Activated CD8-positive, alpha-beta T cell treated with anti-CD3 and anti-CD28 coated beads for 36 hours (primary cell): ENCODE measurements around the gene IDI1. TPM values are rescaled to one million over a fixed set of nuclear protein-coding genes. Genes with fewer than 3 reads are reported as not detected.
A peak's percentile ranks its signal among the peaks of the same experiment; 100 is the strongest.

Experiments used
- ATAC-seq: fragments of 200-7000 bp; cut with Tn5 transposase; one replicate; pipeline ENCODE4 v1.10.0; 2021; ENCODE audit warnings: mild to moderate bottlenecking, moderate library complexity
- CTCF ChIA-PET: fragments of 350-600 bp; sonication (Branson Sonifier 250); formaldehyde crosslinking; loops from one replicate; lab custom pipeline; 2021; ENCODE audit warnings: antibody characterized with exemption; lab: Charles Lee
- POLR2A ChIA-PET: fragments of 350-600 bp; sonication (Branson Sonifier 250); formaldehyde crosslinking; loops from one replicate; lab custom pipeline; 2021; ENCODE audit warnings: antibody characterized with exemption; lab: Charles Lee
- DNase-seq: peaks from one replicate; pipeline ENCODE4 v3.0.0-alpha.2; 2020
- H3K27ac Mint-ChIP-seq: one replicate; pipeline ENCODE4 v1.8.0; 2021; ENCODE audit warnings: mild to moderate bottlenecking, mixed read lengths
- H3K27me3 Mint-ChIP-seq: one replicate; pipeline ENCODE4 v1.8.0; 2021; ENCODE audit warnings: mixed read lengths
- H3K36me3 Mint-ChIP-seq: one replicate; pipeline ENCODE4 v1.8.0; 2021; ENCODE audit warnings: low read depth, mixed read lengths
- H3K4me1 Mint-ChIP-seq: one replicate; pipeline ENCODE4 v1.8.0; 2021; ENCODE audit warnings: low read depth, mixed read lengths
- H3K4me3 Mint-ChIP-seq: one replicate; pipeline ENCODE4 v1.8.0; 2021; ENCODE audit warnings: mild to moderate bottlenecking, moderate library complexity, mixed read lengths
- H3K9me3 Mint-ChIP-seq: one replicate; pipeline ENCODE4 v1.8.0; 2021; ENCODE audit warnings: mixed read lengths
- CTCF ChIP-seq: fragments of 200-600 bp; IDR thresholded peaks from one replicate; pipeline ENCODE4 v1.8.0; 2022; ENCODE audit warnings: antibody characterized with exemption, mild to moderate bottlenecking
- intact Hi-C: fragments of 100-400 bp; cut with micrococcal nuclease; formaldehyde crosslinking; loops from one replicate; pipeline ENCODE4 v1.10.0; 2022
- total RNA-seq, 2 experiments: library from RNA; stranded (reverse); gene quantifications; one replicate each; pipeline ENCODE4 v1.2.3, GENCODE V29; 2021

IDI1 gene
- total RNA-seq, 2 experiments from 2014 or later, result 67.7 to 69.5 TPM

- intact Hi-C loops, result no loop called here
- Mint-ChIP-seq H3K4me1 (peaks cover 5% of the 10 kb centered on the region), H3K9me3 (no peaks in the 10 kb centered on the region), H3K4me3 (no peak overlapping the region), H3K27me3 (no peaks in the 10 kb centered on the region), H3K36me3 (peaks cover 19% of the 10 kb centered on the region), H3K27ac (no peak overlapping the region)
- POLR2A ChIA-PET, result interaction anchor here (0.6 kb wide), 1 partner anchor 578 kb away, joined by 3 read pairs; no protein-coding TSS in a partner anchor
- peak; percentile 93 for ATAC-seq
- no peak for TF ChIP-seq CTCF
- peak; percentile 90 for DNase-seq
- CTCF ChIA-PET, result no interaction called here
These were observed 45.5 kb upstream of the IDI1 start for GRCh38 chr10:1094112-1095057.

GRCh38 chr10:1093696-1094095 lies 44.8 kb upstream of the IDI1 start:
- peaks cover 18% of the 10 kb centered on the region for H3K36me3 Mint-ChIP-seq
- no peaks in the 10 kb centered on the region for H3K27me3 Mint-ChIP-seq
- H3K4me1 Mint-ChIP-seq, result peaks cover 2% of the 10 kb centered on the region
- no peak for TF ChIP-seq CTCF
- no peak overlapping the region for H3K27ac Mint-ChIP-seq
- ChIA-PET CTCF (no interaction called here), POLR2A (interaction anchor here (0.6 kb wide), 1 partner anchor 579 kb away, joined by 3 read pairs; no protein-coding TSS in a partner anchor)
- DNase-seq (no peak), ATAC-seq (no peak)
- H3K4me3 Mint-ChIP-seq, result no peak overlapping the region
- intact Hi-C loops, result no loop called here
- H3K9me3 Mint-ChIP-seq, result no peaks in the 10 kb centered on the region

- Mint-ChIP-seq H3K27ac (no peak overlapping the region), H3K27me3 (no peaks in the 10 kb centered on the region), H3K36me3 (peaks cover 28% of the 10 kb centered on the region), H3K4me3 (no peak overlapping the region), H3K4me1 (peaks cover 17% of the 10 kb centered on the region), H3K9me3 (no peaks in the 10 kb centered on the region)
- POLR2A ChIA-PET, result interaction anchor here (0.8 to 1.0 kb wide), 2 partner anchors 22 to 97 kb away, joined by 3 read pairs; no protein-coding TSS in a partner anchor
- TF ChIP-seq CTCF, result no peak
- no peak for ATAC-seq
- intact Hi-C loops, result no loop called here
- CTCF ChIA-PET, result no interaction called here
- DNase-seq, result no peak
These were observed 41.8 kb upstream of the IDI1 start for GRCh38 chr10:1090696-1091095.

- ChIA-PET CTCF (no interaction called here), POLR2A (no interaction called here)
- Mint-ChIP-seq H3K36me3 (peaks cover 30% of the 10 kb centered on the region), H3K4me3 (no peak overlapping the region), H3K9me3 (no peaks in the 10 kb centered on the region), H3K4me1 (peaks cover 17% of the 10 kb centered on the region), H3K27ac (no peak overlapping the region), H3K27me3 (no peaks in the 10 kb centered on the region)
- DNase-seq, result no peak
- no peak for ATAC-seq
- no peak for TF ChIP-seq CTCF
- intact Hi-C loops, result no loop called here
These were observed 40.2 kb upstream of the IDI1 start for GRCh38 chr10:1089017-1089689.
